NB4 (cell line): ENCODE measurements around the gene RAPGEF5.

Experiments
- CTCF ChIP-seq: IDR thresholded peaks from one replicate; pipeline ENCODE4 v1.5.1; 2012; ENCODE audit warnings: low read depth, low read length
- MYC ChIP-seq: IDR thresholded peaks from 2 replicates; pipeline ENCODE4 v1.6.1; 2011; ENCODE audit warnings: low read depth, low read length
- POLR2A ChIP-seq: IDR thresholded peaks from 2 replicates; pipeline ENCODE4 v1.6.1; 2011; ENCODE audit warnings: mild to moderate bottlenecking; ENCODE audit not compliant: insufficient read length; ENCODE audit errors: extremely low read depth

- no peak for TF ChIP-seq CTCF
- TF ChIP-seq POLR2A = no peak
- TF ChIP-seq MYC = no peak
Measured at GRCh38 chr7:22157552-22157951, 199.4 kb downstream of the RAPGEF5 start.
